ENCODE results near the gene FAM156B.
"Not testable (repeated sequence)": the region's sequence is repeated elsewhere in the genome, so short reads cannot be mapped to it uniquely, and the experiment has no call there.

Gene FAM156B

DNA sequence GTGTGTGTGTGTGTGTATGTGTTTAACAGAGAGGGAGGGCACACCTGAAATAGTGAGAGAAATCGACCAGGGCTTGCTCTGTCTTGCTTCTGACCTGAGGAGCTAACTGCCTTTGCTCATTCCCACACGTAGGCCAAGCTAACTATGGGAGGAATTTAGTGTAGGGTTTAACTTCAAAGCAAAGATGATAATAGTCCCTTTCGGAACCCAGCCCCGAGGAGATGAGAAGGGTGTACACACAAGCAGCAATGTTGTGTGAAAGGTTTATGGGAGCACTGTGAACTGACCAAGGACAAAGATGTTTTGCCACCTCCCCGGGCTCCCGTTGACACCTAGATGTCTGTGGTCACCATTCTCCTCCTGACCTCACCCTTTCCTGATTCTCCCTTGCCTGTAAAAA lies 20.7 kb upstream of the FAM156B start:
- peaks cover 0 to 17% of the 10 kb centered on the region in 2 donors for H3K27me3 ChIP-seq (ENCODE audit: control insufficient read depth in 1 of 2, insufficient read depth in 2 of 2, low read length in 2 of 2)
- H3K27ac ChIP-seq (ENCODE audit: low read length); H3K4me1 ChIP-seq (ENCODE audit: control insufficient read depth, insufficient read depth, low read length); H3K36me3 ChIP-seq (ENCODE audit: control insufficient read depth in 2 of 2, insufficient read depth in 2 of 2, low read length in 2 of 2); H3K9me3 ChIP-seq (ENCODE audit: control insufficient read depth in 2 of 2, low read length in 2 of 2); H3K4me3 ChIP-seq (ENCODE audit: low read length in 2 of 2); H3K9ac ChIP-seq (ENCODE audit: low read length in 2 of 2): not testable (repeated sequence)

DNA sequence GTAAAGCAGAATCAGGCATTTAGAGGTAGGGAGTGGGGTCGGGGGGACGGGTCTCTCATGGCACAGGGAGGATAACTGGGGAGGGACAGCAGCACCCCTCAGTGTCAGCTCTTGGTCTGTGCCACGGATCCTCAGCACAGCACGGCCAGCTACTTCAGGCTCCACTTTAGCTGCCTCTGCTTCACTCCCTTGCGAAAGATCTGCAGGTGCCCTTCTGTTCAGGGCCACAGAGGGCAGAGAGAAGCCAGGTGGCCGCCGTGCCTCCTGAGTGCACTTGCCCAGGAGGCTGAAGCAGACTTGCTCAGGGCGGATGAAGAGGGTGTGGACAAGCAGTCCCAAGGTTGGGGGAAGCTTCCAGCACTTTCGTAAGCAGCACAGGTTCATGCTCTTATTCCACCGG lies 9.7 kb upstream of the FAM156B start:
- H3K4me1 ChIP-seq (ENCODE audit: control insufficient read depth, insufficient read depth, low read length); H3K36me3 ChIP-seq (ENCODE audit: control insufficient read depth in 2 of 2, insufficient read depth in 2 of 2, low read length in 2 of 2); H3K27ac ChIP-seq (ENCODE audit: low read length); H3K27me3 ChIP-seq (ENCODE audit: control insufficient read depth in 1 of 2, insufficient read depth in 2 of 2, low read length in 2 of 2); H3K9me3 ChIP-seq (ENCODE audit: control insufficient read depth in 2 of 2, low read length in 2 of 2); H3K4me3 ChIP-seq (ENCODE audit: low read length in 2 of 2); H3K9ac ChIP-seq (ENCODE audit: low read length in 2 of 2): not testable (repeated sequence)

DNA sequence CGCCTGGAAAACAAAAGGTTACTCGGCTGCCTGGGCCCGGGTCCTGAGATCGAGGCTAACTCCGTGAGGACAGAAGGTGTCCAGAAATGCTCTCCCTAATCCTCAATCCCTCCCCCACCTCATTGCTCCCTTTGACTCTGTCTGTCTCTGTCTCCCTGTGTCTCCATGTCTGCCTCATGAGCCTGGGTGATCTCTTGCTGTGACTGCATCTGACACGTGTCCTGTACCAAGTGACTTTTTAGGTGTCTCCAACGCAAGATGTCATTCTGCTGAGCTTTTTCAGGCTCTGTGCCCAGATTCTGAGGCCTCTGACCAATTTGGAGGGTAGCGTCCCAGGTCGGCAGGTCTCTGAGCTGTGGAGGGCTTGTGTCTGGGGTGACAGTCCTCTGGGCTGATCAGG lies 9.0 kb upstream of the FAM156B start:
- not testable (repeated sequence) for H3K9me3 ChIP-seq (ENCODE audit: control insufficient read depth in 2 of 2, low read length in 2 of 2)

DNA sequence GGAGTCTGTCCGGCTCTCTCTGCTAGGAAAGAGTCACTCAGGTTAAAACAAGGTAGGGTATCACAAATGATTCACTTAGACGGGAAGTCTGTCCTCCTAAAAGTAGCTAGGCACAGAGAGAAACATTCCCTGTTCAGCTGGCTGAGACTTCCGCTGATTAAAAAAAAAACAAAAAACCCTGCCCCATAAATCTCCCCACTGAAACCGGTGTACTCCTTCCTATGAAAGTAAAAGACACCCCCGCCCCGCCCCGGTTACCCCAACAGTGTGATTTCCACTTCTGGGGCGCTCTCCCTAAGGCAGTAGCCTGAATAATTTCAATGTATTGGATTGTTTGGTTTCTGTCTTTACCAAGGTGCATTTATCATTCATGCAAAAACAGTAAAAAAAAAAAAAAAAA lies 692 bp upstream of the FAM156B start:
- H3K4me1 ChIP-seq (ENCODE audit: control insufficient read depth, insufficient read depth, low read length); H3K36me3 ChIP-seq (ENCODE audit: control insufficient read depth in 2 of 2, insufficient read depth in 2 of 2, low read length in 2 of 2); H3K27me3 ChIP-seq (ENCODE audit: control insufficient read depth in 1 of 2, insufficient read depth in 2 of 2, low read length in 2 of 2); H3K9ac ChIP-seq (ENCODE audit: low read length in 2 of 2); H3K9me3 ChIP-seq (ENCODE audit: control insufficient read depth in 2 of 2, low read length in 2 of 2); H3K27ac ChIP-seq (ENCODE audit: low read length); H3K4me3 ChIP-seq (ENCODE audit: low read length in 2 of 2): not testable (repeated sequence)

More for the DNA sequence above, 9.0 kb upstream of the FAM156B start:
- not testable (repeated sequence) for H3K36me3 ChIP-seq (ENCODE audit: control insufficient read depth in 2 of 2, insufficient read depth in 2 of 2, low read length in 2 of 2); H3K27me3 ChIP-seq (ENCODE audit: control insufficient read depth in 1 of 2, insufficient read depth in 2 of 2, low read length in 2 of 2); H3K9ac ChIP-seq (ENCODE audit: low read length in 2 of 2); H3K4me3 ChIP-seq (ENCODE audit: low read length in 2 of 2); H3K4me1 ChIP-seq (ENCODE audit: control insufficient read depth, insufficient read depth, low read length); H3K27ac ChIP-seq (ENCODE audit: low read length)

DNA sequence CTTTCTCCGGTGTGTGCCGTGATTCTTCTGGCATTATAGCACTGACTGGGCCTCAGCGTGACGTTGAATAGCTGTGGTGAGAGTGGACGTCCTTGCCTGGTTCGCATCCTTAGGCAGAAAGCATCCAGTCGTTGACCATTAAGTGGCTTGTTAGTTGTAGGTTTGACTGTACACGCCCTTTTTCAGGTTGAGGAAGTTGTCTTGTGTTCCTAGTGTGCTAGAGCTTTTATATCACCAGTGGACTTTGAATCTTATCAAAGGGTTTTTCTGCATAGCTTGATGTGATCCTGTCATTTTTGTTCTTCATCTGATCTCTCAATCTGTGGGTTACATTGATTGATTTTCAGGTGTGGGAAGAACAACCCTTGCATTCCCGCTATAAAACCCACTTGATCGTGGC lies 8.4 kb downstream of the FAM156B start:
- H3K4me1 ChIP-seq (ENCODE audit: control insufficient read depth, insufficient read depth, low read length); H3K36me3 ChIP-seq (ENCODE audit: control insufficient read depth in 2 of 2, insufficient read depth in 2 of 2, low read length in 2 of 2); H3K27ac ChIP-seq (ENCODE audit: low read length); H3K9ac ChIP-seq (ENCODE audit: low read length in 2 of 2); H3K27me3 ChIP-seq (ENCODE audit: control insufficient read depth in 1 of 2, insufficient read depth in 2 of 2, low read length in 2 of 2); H3K4me3 ChIP-seq (ENCODE audit: low read length in 2 of 2); H3K9me3 ChIP-seq (ENCODE audit: control insufficient read depth in 2 of 2, low read length in 2 of 2): not testable (repeated sequence)

DNA sequence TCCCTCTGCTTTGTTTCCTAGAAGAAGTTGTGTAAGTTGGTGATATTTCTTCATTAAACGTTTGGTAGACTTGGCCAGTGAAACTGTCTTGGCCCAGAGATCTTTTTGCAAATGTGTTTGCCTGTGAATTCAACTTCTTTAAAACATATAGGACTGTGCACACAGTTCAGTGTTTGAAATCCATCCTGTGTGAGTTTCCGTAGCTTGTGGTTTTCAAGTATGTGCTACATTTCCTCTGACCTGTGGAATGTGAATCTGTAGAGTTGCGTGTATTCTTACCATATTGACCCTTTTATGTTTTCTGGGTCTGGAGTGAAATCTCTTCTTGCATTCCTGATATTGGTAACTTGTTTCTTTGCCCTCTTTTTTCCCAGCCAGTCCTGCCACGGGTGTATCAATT lies 8.9 kb downstream of the FAM156B start:
- H3K9ac ChIP-seq (ENCODE audit: low read length in 2 of 2); H3K27ac ChIP-seq (ENCODE audit: low read length); H3K36me3 ChIP-seq (ENCODE audit: control insufficient read depth in 2 of 2, insufficient read depth in 2 of 2, low read length in 2 of 2); H3K27me3 ChIP-seq (ENCODE audit: control insufficient read depth in 1 of 2, insufficient read depth in 2 of 2, low read length in 2 of 2); H3K9me3 ChIP-seq (ENCODE audit: control insufficient read depth in 2 of 2, low read length in 2 of 2); H3K4me3 ChIP-seq (ENCODE audit: low read length in 2 of 2); H3K4me1 ChIP-seq (ENCODE audit: control insufficient read depth, insufficient read depth, low read length): not testable (repeated sequence)

DNA sequence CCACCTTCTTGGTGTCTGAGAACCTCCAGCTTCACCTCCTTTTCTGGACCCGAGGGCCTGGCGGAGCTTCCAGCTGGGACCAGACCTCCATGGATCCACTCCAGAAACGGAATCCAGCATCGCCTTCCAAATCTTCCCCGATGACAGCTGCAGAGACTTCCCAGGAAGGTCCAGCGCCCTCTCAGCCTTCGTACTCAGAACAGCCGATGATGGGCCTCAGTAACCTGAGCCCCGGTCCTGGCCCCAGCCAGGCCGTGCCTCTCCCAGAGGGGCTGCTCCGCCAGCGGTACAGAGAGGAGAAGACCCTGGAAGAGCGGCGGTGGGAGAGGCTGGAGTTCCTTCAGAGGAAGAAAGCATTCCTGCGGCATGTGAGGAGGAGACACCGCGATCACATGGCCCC lies 10.0 kb downstream of the FAM156B start:
- not testable (repeated sequence) for H3K36me3 ChIP-seq (ENCODE audit: control insufficient read depth in 2 of 2, insufficient read depth in 2 of 2, low read length in 2 of 2); H3K27me3 ChIP-seq (ENCODE audit: control insufficient read depth in 1 of 2, insufficient read depth in 2 of 2, low read length in 2 of 2); H3K9me3 ChIP-seq (ENCODE audit: control insufficient read depth in 2 of 2, low read length in 2 of 2); H3K4me3 ChIP-seq (ENCODE audit: low read length in 2 of 2); H3K4me1 ChIP-seq (ENCODE audit: control insufficient read depth, insufficient read depth, low read length); H3K9ac ChIP-seq (ENCODE audit: low read length in 2 of 2); H3K27ac ChIP-seq (ENCODE audit: low read length)

DNA sequence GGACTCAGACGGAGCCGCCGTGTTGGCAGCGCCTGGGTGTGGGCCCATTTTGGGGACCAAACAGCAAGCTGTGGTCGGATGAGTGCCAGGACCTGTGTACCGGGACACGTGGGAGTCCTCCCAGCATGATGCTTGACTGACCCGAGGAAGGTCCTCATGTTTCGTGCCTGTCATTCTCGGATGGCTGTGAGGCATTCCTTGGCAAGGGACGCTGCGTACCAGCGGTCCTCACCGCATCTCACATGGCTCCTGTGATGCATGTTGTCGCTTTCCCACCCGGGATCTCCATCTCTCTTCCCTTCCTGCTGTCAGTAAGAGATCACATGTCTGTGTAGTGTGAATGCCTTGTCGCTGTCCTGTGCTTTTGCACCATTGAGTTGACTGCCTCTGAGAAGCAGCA lies 10.8 kb downstream of the FAM156B start:
- not testable (repeated sequence) for H3K27ac ChIP-seq (ENCODE audit: low read length); H3K4me3 ChIP-seq (ENCODE audit: low read length in 2 of 2); H3K9me3 ChIP-seq (ENCODE audit: control insufficient read depth in 2 of 2, low read length in 2 of 2); H3K27me3 ChIP-seq (ENCODE audit: control insufficient read depth in 1 of 2, insufficient read depth in 2 of 2, low read length in 2 of 2); H3K36me3 ChIP-seq (ENCODE audit: control insufficient read depth in 2 of 2, insufficient read depth in 2 of 2, low read length in 2 of 2); H3K9ac ChIP-seq (ENCODE audit: low read length in 2 of 2); H3K4me1 ChIP-seq (ENCODE audit: control insufficient read depth, insufficient read depth, low read length)

DNA sequence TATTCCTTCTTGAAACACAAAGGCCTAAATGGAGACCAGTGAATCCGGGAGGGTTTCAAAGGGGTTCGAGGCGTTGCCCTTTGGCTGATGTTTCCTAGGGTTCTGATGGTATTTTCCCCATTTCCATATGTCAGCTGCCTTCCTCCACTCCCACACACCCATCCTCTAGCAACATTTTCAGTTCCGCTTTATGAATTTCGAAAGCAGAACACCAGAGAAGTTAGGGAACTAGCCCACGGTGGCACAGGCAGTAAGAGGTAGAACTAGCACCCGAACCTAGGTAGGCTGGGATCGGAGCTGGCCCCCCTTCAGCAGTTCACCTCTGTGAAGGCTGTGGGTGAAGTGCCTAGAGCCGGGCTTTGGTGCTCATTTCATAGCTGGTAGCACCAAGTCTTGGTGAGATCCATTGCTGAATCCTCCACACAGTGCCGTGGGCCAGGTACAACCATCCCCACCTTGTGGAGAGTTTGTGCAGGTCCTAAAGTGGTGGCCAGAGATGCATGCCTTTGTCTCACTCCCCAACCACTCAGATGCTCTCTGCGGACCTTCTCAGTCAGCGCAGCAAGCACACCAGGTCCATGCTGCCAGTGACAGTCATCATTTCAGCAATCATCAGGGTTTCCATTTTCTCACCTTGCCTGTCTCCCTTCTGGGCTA lies 12.3 kb downstream of the FAM156B start:
- H3K9me3 ChIP-seq (ENCODE audit: control insufficient read depth in 2 of 2, low read length in 2 of 2); H3K4me1 ChIP-seq (ENCODE audit: control insufficient read depth, insufficient read depth, low read length); H3K4me3 ChIP-seq (ENCODE audit: low read length in 2 of 2); H3K27ac ChIP-seq (ENCODE audit: low read length); H3K9ac ChIP-seq (ENCODE audit: low read length in 2 of 2); H3K36me3 ChIP-seq (ENCODE audit: control insufficient read depth in 2 of 2, insufficient read depth in 2 of 2, low read length in 2 of 2); H3K27me3 ChIP-seq (ENCODE audit: control insufficient read depth in 1 of 2, insufficient read depth in 2 of 2, low read length in 2 of 2): not testable (repeated sequence)

DNA sequence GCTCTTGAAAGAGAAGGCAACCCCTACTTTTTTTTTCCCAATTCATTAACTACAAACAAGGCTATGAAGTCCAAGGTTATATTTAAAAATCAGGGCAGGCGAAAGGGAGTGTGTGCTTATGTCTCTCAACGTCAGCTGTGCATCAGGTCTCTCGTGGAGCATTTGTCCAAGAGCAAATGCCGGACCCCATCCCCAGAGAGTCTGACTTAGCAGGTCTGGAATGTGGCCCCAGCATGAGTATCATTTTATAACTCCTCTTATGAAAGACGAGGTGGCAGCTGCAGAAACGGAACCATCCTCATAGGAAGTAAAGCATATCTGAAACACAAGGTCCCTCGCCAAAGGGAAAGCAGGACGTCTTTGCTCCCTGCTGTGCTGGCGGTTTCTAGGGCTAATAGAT lies 16.6 kb downstream of the FAM156B start:
- H3K4me1 ChIP-seq (ENCODE audit: control insufficient read depth, insufficient read depth, low read length); H3K4me3 ChIP-seq (ENCODE audit: low read length in 2 of 2); H3K36me3 ChIP-seq (ENCODE audit: control insufficient read depth in 2 of 2, insufficient read depth in 2 of 2, low read length in 2 of 2); H3K27ac ChIP-seq (ENCODE audit: low read length); H3K27me3 ChIP-seq (ENCODE audit: control insufficient read depth in 1 of 2, insufficient read depth in 2 of 2, low read length in 2 of 2); H3K9ac ChIP-seq (ENCODE audit: low read length in 2 of 2); H3K9me3 ChIP-seq (ENCODE audit: control insufficient read depth in 2 of 2, low read length in 2 of 2): not testable (repeated sequence)

DNA sequence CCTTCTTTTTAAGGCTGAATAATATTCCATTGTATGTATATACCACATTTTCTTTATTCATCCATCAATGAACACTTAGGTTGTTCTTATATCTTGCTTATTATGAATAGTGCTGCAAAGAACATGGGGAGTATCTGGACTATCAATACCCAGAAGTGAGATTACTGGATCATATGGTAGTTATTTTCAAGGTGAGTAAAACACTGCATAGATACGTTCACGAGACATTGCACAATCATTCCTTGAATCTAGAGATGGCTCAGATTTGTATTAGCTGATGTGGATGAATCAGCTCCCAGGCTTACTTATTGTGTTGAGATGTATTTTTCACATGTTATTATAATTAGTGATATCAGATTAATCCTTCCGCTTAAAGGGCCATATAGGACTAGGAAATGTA lies 17.6 kb downstream of the FAM156B start:
- H3K4me1 ChIP-seq (ENCODE audit: control insufficient read depth, insufficient read depth, low read length); H3K27me3 ChIP-seq (ENCODE audit: control insufficient read depth in 1 of 2, insufficient read depth in 2 of 2, low read length in 2 of 2); H3K27ac ChIP-seq (ENCODE audit: low read length); H3K9ac ChIP-seq (ENCODE audit: low read length in 2 of 2); H3K36me3 ChIP-seq (ENCODE audit: control insufficient read depth in 2 of 2, insufficient read depth in 2 of 2, low read length in 2 of 2); H3K4me3 ChIP-seq (ENCODE audit: low read length in 2 of 2); H3K9me3 ChIP-seq (ENCODE audit: control insufficient read depth in 2 of 2, low read length in 2 of 2): not testable (repeated sequence)
